Stimulated activated naive B cell treated with anti-CD40 and anti-IgM and Interleukin-4, amounts not matched to agents 10 μg/mL and 1 μg/mL and 100 μg/mL, for 72 hours (primary cell): ENCODE measurements around the gene PYM1.
"Not testable (repeated sequence)": the region's sequence is repeated elsewhere in the genome, so short reads cannot be mapped to it uniquely, and the experiment has no call there.

Source experiments
- ATAC-seq, 2 donors: fragments of 150-1000 bp; cut with Tn5 transposase; replicated peaks; 2 replicates each; pipeline ENCODE4 v1.10.0; 2021; ENCODE audit warnings: moderate library complexity in 1 of 2
- DNase-seq: peaks from one replicate; pipeline ENCODE4 v3.0.0; 2021
- H3K27ac Mint-ChIP-seq: one replicate; pipeline ENCODE4 v1.8.0; 2022; ENCODE audit warnings: mild to moderate bottlenecking, mixed read lengths
- H3K27me3 Mint-ChIP-seq, 2 donors: one replicate each; pipeline ENCODE4 v1.8.0; 2022; ENCODE audit warnings: mixed read lengths in 2 of 2
- H3K36me3 Mint-ChIP-seq, 2 donors: one replicate each; pipeline ENCODE4 v1.8.0; 2022; ENCODE audit warnings: mixed read lengths in 2 of 2, mild to moderate bottlenecking in 1 of 2
- H3K4me1 Mint-ChIP-seq, 2 donors: one replicate each; pipeline ENCODE4 v1.8.0; 2022; ENCODE audit warnings: mixed read lengths in 2 of 2, mild to moderate bottlenecking in 1 of 2
- H3K4me3 Mint-ChIP-seq, 2 donors: one replicate each; pipeline ENCODE4 v1.8.0; 2022; ENCODE audit warnings: mild to moderate bottlenecking in 2 of 2, mixed read lengths in 2 of 2, moderate library complexity in 1 of 2
- H3K9me3 Mint-ChIP-seq, 2 donors: one replicate each; pipeline ENCODE4 v1.8.0; 2022; ENCODE audit warnings: mixed read lengths in 2 of 2, mild to moderate bottlenecking in 1 of 2

PYM1 gene

DNA sequence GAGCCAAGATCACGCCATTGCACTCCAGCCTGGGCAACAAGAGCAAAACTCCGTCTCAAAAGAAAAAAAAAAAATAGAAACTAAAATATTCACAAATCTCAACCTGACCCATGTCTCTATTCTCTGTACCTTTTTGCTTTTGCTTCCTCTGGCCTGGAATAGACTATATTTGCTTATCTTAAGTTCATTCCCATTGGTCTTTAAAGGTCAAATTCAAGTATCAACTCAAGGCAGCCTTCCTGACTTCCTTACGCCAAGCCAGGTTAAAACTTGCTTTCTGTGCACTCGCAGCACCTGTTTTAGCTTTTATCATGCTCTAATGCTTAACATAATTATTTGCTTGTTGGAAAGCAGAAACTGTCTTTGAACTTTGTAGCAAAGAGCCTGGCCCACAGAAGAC lies 14.8 kb downstream of the PYM1 start:
- no peak for ATAC-seq
- no peak overlapping the region for H3K4me3 Mint-ChIP-seq
- no peaks in the 10 kb centered on the region for H3K27me3 Mint-ChIP-seq

DNA sequence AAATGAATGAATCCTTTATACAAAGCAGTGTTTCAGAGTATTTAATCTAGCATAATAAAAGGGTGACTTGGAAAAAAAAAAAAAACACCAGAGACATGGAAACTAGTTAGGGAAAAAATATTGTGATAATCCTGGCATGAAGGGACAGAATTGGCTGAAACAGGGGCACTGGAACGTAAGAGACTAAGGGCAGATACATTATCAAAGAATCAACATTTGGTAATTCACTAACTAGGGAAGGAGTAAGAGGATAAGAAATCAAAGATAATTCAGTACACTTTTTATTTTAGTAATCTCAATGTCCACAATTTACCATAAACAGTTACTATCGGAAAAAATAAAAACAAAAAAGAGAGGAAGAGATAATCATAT lies 18.2 kb downstream of the PYM1 start:
- Mint-ChIP-seq H3K36me3 (peaks cover 13 to 31% of the 10 kb centered on the region in 2 donors), H3K9me3 (no peaks in the 10 kb centered on the region), H3K4me1 (peaks cover 17 to 24% of the 10 kb centered on the region in 2 donors), H3K27ac (no peak overlapping the region), H3K4me3 (no peak overlapping the region), H3K27me3 (no peaks in the 10 kb centered on the region)
- DNase-seq, result no peak
- no peak for ATAC-seq

More for the DNA sequence above, 14.8 kb downstream of the PYM1 start:
- H3K36me3 Mint-ChIP-seq, result peaks cover 29 to 51% of the 10 kb centered on the region in 2 donors
- H3K27ac Mint-ChIP-seq, result peak overlapping the region; percentile 6
- no peak for DNase-seq
- peaks cover 23 to 46% of the 10 kb centered on the region in 2 donors for H3K4me1 Mint-ChIP-seq
- no peaks in the 10 kb centered on the region for H3K9me3 Mint-ChIP-seq

DNA sequence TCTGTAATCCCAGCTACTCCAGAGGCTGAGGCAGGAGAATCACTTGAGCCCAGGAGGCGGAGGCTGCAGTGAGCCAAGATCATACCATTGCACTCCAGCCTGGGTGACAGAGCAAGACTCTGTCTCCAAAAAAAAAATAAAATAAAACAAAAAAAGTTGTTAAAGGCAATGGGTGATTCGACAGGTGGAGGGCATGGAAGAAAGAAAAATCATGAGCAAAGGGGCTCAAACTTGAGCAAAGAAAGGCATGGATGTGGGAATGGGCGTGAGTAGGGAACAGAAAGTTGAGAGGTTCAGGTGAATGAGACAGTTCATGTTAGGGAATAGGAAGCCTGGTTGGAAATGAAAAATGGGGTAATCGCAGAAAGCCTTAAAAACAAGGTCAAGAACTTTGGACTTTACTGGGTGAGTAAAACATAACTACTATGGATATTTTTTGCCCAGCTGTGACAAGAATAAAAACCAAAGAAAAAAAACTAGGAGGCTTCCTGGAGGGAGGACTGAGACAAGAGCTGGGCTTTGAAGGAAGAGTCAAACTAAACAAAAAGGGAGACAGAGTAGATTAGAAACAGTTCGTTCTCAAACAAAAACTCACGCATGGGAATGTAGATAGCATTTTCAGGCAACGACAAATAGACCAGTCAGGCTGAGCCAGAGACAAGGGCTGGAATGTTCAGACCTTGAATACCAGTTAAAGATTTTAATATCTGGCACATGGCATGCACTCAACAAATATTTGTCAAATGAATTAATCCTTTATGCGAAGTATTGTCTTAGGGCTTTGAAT lies 18.8 kb downstream of the PYM1 start:
- Mint-ChIP-seq H3K4me1 (peaks cover 13 to 18% of the 10 kb centered on the region in 2 donors), H3K36me3 (peaks cover 9 to 25% of the 10 kb centered on the region in 2 donors), H3K27ac (peak overlapping the region; percentile 7), H3K9me3 (no peaks in the 10 kb centered on the region), H3K4me3 (no peak overlapping the region), H3K27me3 (no peaks in the 10 kb centered on the region)
- ATAC-seq (no peak), DNase-seq (no peak)

GRCh38 chr12:55906056-55906455 lies 21.6 kb downstream of the PYM1 start:
- DNase-seq (no peak), ATAC-seq (no peak)
- peaks cover 23 to 37% of the 10 kb centered on the region in 2 donors for H3K36me3 Mint-ChIP-seq
- no peaks in the 10 kb centered on the region for H3K27me3 Mint-ChIP-seq
- peaks cover 9 to 18% of the 10 kb centered on the region in 2 donors for H3K4me1 Mint-ChIP-seq
- H3K27ac Mint-ChIP-seq, result no peak overlapping the region
- no peak overlapping the region for H3K4me3 Mint-ChIP-seq
- no peaks in the 10 kb centered on the region for H3K9me3 Mint-ChIP-seq

- Mint-ChIP-seq H3K27ac (peak overlapping the region; percentile 87), H3K4me3 (no peak overlapping the region), H3K36me3 (peaks cover 26 to 27% of the 10 kb centered on the region in 2 donors), H3K4me1 (peaks cover 3 to 12% of the 10 kb centered on the region in 2 donors), H3K27me3 (no peaks in the 10 kb centered on the region), H3K9me3 (no peaks in the 10 kb centered on the region)
- ATAC-seq, result no peak
- no peak for DNase-seq
Observed at GRCh38 chr12:55901881-55902490, 25.7 kb downstream of the PYM1 start.

- H3K4me3 Mint-ChIP-seq, result no peak overlapping the region
- no peaks in the 10 kb centered on the region for H3K27me3 Mint-ChIP-seq
- H3K4me1 Mint-ChIP-seq, result peaks cover 3 to 12% of the 10 kb centered on the region in 2 donors
- H3K36me3 Mint-ChIP-seq, result peaks cover 27 to 28% of the 10 kb centered on the region in 2 donors
- H3K27ac Mint-ChIP-seq, result peak overlapping the region; percentile 60
- H3K9me3 Mint-ChIP-seq, result no peaks in the 10 kb centered on the region
- ATAC-seq (no peak), DNase-seq (no peak)
Observed at GRCh38 chr12:55899082-55899481, 28.6 kb downstream of the PYM1 start.

- no peaks in the 10 kb centered on the region for H3K4me1 Mint-ChIP-seq
- H3K4me3 Mint-ChIP-seq, result no peak overlapping the region
- H3K36me3 Mint-ChIP-seq, result peaks cover 7 to 14% of the 10 kb centered on the region in 2 donors
- ATAC-seq (no peak), DNase-seq (no peak)
- peaks cover 0 to 9% of the 10 kb centered on the region in 2 donors for H3K9me3 Mint-ChIP-seq
- H3K27ac Mint-ChIP-seq, result no peak overlapping the region
- no peaks in the 10 kb centered on the region for H3K27me3 Mint-ChIP-seq
Observed at GRCh38 chr12:55893723-55894122, 34.0 kb downstream of the PYM1 start.

DNA sequence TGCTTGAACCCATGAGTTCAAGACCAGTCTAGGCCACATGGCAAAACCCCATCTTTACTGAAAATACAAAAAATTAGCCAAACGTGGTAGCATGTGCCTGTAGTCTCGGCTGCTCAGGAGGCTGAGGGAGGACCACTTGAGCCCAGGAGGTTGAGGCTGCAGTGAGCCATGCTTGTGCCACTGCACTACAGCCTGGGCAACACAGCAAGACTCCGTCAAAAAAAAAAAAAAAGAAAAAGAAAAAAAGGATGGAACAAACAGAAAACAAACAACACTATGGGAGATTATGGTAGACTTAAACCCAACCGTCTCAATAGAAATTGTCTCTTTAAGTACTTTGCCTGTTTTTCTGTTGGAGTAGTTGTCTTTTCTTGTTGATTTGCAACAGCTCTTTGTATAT lies 36.4 kb downstream of the PYM1 start:
- DNase-seq (no peak), ATAC-seq (no peak)
- Mint-ChIP-seq H3K4me1 (no peaks in the 10 kb centered on the region), H3K4me3 (no peak overlapping the region), H3K36me3 (peaks cover 7 to 14% of the 10 kb centered on the region in 2 donors), H3K27me3 (no peaks in the 10 kb centered on the region), H3K27ac (no peak overlapping the region), H3K9me3 (peaks cover 0 to 9% of the 10 kb centered on the region in 2 donors)

- no peaks in the 10 kb centered on the region for H3K27me3 Mint-ChIP-seq
- no peaks in the 10 kb centered on the region for H3K36me3 Mint-ChIP-seq
- DNase-seq (no peak), ATAC-seq (no peak)
- H3K9me3 Mint-ChIP-seq, result no peaks in the 10 kb centered on the region
- H3K4me3 Mint-ChIP-seq, result no peak overlapping the region
- no peaks in the 10 kb centered on the region for H3K4me1 Mint-ChIP-seq
- H3K27ac Mint-ChIP-seq, result no peak overlapping the region
Observed at GRCh38 chr12:55885113-55885512, 42.6 kb downstream of the PYM1 start.

GRCh38 chr12:55877824-55878223 lies 49.9 kb downstream of the PYM1 start:
- Mint-ChIP-seq H3K27me3 (no peaks in the 10 kb centered on the region), H3K4me1 (peaks cover 0 to 1% of the 10 kb centered on the region in 2 donors), H3K9me3 (peaks cover 8% of the 10 kb centered on the region in 2 donors), H3K36me3 (peaks cover 9 to 15% of the 10 kb centered on the region in 2 donors), H3K4me3 (no peak overlapping the region), H3K27ac (no peak overlapping the region)
- no peak for DNase-seq
- ATAC-seq, result no peak

GRCh38 chr12:55875704-55876467 lies 51.8 kb downstream of the PYM1 start:
- no peak overlapping the region for H3K4me3 Mint-ChIP-seq
- H3K27ac Mint-ChIP-seq, result no peak overlapping the region
- H3K4me1 Mint-ChIP-seq, result peaks cover 0 to 1% of the 10 kb centered on the region in 2 donors
- no peaks in the 10 kb centered on the region for H3K27me3 Mint-ChIP-seq
- DNase-seq (no peak), ATAC-seq (no peak)
- H3K36me3 Mint-ChIP-seq, result peaks cover 9 to 18% of the 10 kb centered on the region in 2 donors
- peaks cover 8% of the 10 kb centered on the region in 2 donors for H3K9me3 Mint-ChIP-seq

GRCh38 chr12:55874443-55874842 lies 53.3 kb downstream of the PYM1 start:
- peaks cover 0 to 1% of the 10 kb centered on the region in 2 donors for H3K4me1 Mint-ChIP-seq
- no peak overlapping the region for H3K4me3 Mint-ChIP-seq
- H3K27ac Mint-ChIP-seq, result no peak overlapping the region
- no peaks in the 10 kb centered on the region for H3K27me3 Mint-ChIP-seq
- peaks cover 9 to 18% of the 10 kb centered on the region in 2 donors for H3K36me3 Mint-ChIP-seq
- DNase-seq, result no peak
- no peak for ATAC-seq
- H3K9me3 Mint-ChIP-seq, result peaks cover 8% of the 10 kb centered on the region in 2 donors

DNA sequence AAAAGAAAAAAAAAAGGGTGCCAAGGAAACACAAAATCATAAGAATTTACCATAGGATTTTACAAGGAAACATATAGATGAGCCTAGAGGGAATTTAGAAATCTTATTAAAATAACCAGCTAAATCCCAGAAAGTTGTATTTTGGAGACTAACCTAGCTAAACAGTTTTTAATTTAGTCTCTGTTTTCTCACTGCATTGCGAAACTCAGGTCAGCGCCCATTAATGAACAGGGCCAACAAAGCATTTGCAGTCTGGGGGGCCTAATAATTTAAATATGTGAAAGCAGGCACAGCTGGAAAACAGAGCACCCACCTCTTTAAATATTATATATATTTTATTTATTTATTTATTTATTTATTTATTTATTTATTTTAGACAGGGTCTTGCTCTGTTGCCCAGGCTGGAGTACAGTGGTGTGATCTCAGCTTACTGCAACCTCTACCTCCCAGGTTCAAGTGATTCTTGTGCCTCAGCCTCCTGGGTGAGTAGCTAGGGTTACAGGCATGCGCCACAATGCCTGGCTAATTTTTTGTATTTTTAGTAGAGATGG lies 61.2 kb downstream of the PYM1 start:
- H3K36me3 Mint-ChIP-seq, result not testable (repeated sequence)

GRCh38 chr12:55865327-55865726 lies 62.4 kb downstream of the PYM1 start:
- Mint-ChIP-seq H3K36me3 (no peaks in the 10 kb centered on the region), H3K9me3 (peaks cover 3% of the 10 kb centered on the region in 2 donors), H3K27ac (no peak overlapping the region), H3K27me3 (no peaks in the 10 kb centered on the region), H3K4me3 (no peak overlapping the region), H3K4me1 (no peaks in the 10 kb centered on the region)
- DNase-seq, result no peak
- ATAC-seq, result no peak

More for the DNA sequence above, 61.2 kb downstream of the PYM1 start:
- not testable (repeated sequence) for DNase-seq, H3K27ac Mint-ChIP-seq, H3K9me3 Mint-ChIP-seq, H3K27me3 Mint-ChIP-seq, H3K4me3 Mint-ChIP-seq, ATAC-seq, H3K4me1 Mint-ChIP-seq
